Measurements from ENCODE around the gene APOBEC3H. TPM values are rescaled to one million over a fixed set of nuclear protein-coding genes. Genes with fewer than 3 reads are reported as not detected.

APOBEC3H gene
- total RNA-seq, 1 donor from 2014 or later: not detected

GRCh38 chr22:39134366-39135091 is 37.5 kb downstream of the APOBEC3H start:
- no peak overlapping the region for H3K27ac Mint-ChIP-seq (ENCODE audit: unreplicated experiment)
- H3K9me3 Mint-ChIP-seq (ENCODE audit: unreplicated experiment): no peaks in the 10 kb centered on the region
- H3K4me1 Mint-ChIP-seq (ENCODE audit: unreplicated experiment): peaks cover 17% of the 10 kb centered on the region
- no peak overlapping the region for H3K4me3 Mint-ChIP-seq (ENCODE audit: unreplicated experiment)
- TF ChIP-seq, protein P1, sequence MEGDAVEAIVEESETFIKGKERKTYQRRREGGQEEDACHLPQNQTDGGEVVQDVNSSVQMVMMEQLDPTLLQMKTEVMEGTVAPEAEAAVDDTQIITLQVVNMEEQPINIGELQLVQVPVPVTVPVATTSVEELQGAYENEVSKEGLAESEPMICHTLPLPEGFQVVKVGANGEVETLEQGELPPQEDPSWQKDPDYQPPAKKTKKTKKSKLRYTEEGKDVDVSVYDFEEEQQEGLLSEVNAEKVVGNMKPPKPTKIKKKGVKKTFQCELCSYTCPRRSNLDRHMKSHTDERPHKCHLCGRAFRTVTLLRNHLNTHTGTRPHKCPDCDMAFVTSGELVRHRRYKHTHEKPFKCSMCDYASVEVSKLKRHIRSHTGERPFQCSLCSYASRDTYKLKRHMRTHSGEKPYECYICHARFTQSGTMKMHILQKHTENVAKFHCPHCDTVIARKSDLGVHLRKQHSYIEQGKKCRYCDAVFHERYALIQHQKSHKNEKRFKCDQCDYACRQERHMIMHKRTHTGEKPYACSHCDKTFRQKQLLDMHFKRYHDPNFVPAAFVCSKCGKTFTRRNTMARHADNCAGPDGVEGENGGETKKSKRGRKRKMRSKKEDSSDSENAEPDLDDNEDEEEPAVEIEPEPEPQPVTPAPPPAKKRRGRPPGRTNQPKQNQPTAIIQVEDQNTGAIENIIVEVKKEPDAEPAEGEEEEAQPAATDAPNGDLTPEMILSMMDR (IDR thresholded peaks at IDR 0.05; ENCODE audit: unreplicated experiment): no peak
- no peak for DNase-seq (ENCODE audit: low spot score)
- H3K27me3 Mint-ChIP-seq (ENCODE audit: unreplicated experiment): peaks cover 6% of the 10 kb centered on the region
- H3K36me3 Mint-ChIP-seq (ENCODE audit: low read depth, unreplicated experiment): no peaks in the 10 kb centered on the region

GRCh38 chr22:39135092-39135896 is 38.2 kb downstream of the APOBEC3H start:
- Mint-ChIP-seq H3K27ac (ENCODE audit: unreplicated experiment) (no peak overlapping the region), H3K9me3 (ENCODE audit: unreplicated experiment) (no peaks in the 10 kb centered on the region)
- DNase-seq (ENCODE audit: low spot score): peak; percentile 88

GRCh38 chr22:39136317-39136716 is 39.3 kb downstream of the APOBEC3H start:
- Mint-ChIP-seq H3K27ac (ENCODE audit: unreplicated experiment) (no peak overlapping the region), H3K9me3 (ENCODE audit: unreplicated experiment) (no peaks in the 10 kb centered on the region), H3K27me3 (ENCODE audit: unreplicated experiment) (peaks cover 6% of the 10 kb centered on the region), H3K36me3 (ENCODE audit: low read depth, unreplicated experiment) (no peaks in the 10 kb centered on the region), H3K4me1 (ENCODE audit: unreplicated experiment) (peaks cover 8% of the 10 kb centered on the region), H3K4me3 (ENCODE audit: unreplicated experiment) (no peak overlapping the region)
- no peak for DNase-seq (ENCODE audit: low spot score)
- TF ChIP-seq, protein P1 (IDR thresholded peaks at IDR 0.05; ENCODE audit: unreplicated experiment): no peak

More at GRCh38 chr22:39135092-39135896, 38.2 kb downstream of the APOBEC3H start:
- Mint-ChIP-seq H3K27me3 (ENCODE audit: unreplicated experiment) (peaks cover 6% of the 10 kb centered on the region), H3K4me3 (ENCODE audit: unreplicated experiment) (no peak overlapping the region), H3K36me3 (ENCODE audit: low read depth, unreplicated experiment) (no peaks in the 10 kb centered on the region), H3K4me1 (ENCODE audit: unreplicated experiment) (peaks cover 17% of the 10 kb centered on the region)
- TF ChIP-seq, protein P1 (IDR thresholded peaks at IDR 0.05; ENCODE audit: unreplicated experiment): peak; percentile 71

- H3K27me3 Mint-ChIP-seq (ENCODE audit: unreplicated experiment): peaks cover 6% of the 10 kb centered on the region
Measured at GRCh38 chr22:39138357-39138997, 41.4 kb downstream of the APOBEC3H start.

More at GRCh38 chr22:39138357-39138997, 41.4 kb downstream of the APOBEC3H start:
- Mint-ChIP-seq H3K9me3 (ENCODE audit: unreplicated experiment) (no peaks in the 10 kb centered on the region), H3K4me3 (ENCODE audit: unreplicated experiment) (no peak overlapping the region), H3K27ac (ENCODE audit: unreplicated experiment) (no peak overlapping the region), H3K4me1 (ENCODE audit: unreplicated experiment) (no peaks in the 10 kb centered on the region), H3K36me3 (ENCODE audit: low read depth, unreplicated experiment) (no peaks in the 10 kb centered on the region)
- DNase-seq (ENCODE audit: low spot score): no peak
- TF ChIP-seq, protein P1 (IDR thresholded peaks at IDR 0.05; ENCODE audit: unreplicated experiment): no peak

Data from endothelial cell (in vitro differentiated cells).